NCI-H446 (cell line): Measurements from ENCODE around the gene IBTK.
A peak's percentile ranks its signal among the peaks of the same experiment; 100 is the strongest.
"Not testable (repeated sequence)": the region's sequence is repeated elsewhere in the genome, so short reads cannot be mapped to it uniquely, and the experiment has no call there.

Experiments used
- DNase-seq, 2 experiments: peaks; one replicate each; lab custom pipeline; 2025; lab: John Stamatoyannopoulos, UW

IBTK gene

DNA sequence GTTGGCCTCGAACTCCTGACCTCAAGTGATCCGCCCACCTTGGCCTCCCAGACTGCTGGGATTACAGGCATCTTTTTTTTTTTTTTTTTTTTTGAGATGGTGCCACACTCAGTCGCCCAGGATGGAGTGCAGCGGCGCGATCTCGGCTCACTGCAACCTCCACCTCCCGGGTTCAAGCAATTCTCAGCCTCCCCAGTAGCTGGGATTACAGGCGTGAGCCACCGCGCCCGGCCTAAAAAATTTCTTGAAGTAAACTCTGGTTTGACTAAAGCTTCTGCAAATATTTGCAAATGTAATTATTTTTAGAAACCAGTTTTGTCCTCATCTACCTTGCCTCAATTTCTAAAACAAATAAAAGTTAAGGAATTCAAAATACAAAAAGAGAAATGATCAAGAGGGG is 1.2 kb downstream of the IBTK start:
- DNase-seq: no peak

DNA sequence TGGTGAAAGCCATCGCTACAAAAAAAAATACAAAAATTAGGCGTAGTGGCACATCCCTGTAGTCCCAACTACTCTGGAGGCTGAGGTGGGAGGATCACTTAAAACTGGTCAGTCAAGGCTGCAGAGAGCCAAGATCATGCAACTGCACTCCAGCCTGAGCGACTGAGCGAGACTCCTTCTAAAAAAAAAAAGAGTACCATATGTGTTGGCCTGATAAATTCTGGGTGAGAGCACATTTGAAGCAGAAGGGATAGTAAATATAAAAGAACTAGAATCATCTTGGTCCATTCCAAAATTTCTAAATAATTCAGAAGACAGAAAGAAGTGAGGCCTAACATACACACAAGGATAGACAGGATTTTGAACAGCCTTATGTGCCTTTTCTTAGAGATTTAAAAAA is 2.2 kb downstream of the IBTK start:
- no peak for DNase-seq

DNA sequence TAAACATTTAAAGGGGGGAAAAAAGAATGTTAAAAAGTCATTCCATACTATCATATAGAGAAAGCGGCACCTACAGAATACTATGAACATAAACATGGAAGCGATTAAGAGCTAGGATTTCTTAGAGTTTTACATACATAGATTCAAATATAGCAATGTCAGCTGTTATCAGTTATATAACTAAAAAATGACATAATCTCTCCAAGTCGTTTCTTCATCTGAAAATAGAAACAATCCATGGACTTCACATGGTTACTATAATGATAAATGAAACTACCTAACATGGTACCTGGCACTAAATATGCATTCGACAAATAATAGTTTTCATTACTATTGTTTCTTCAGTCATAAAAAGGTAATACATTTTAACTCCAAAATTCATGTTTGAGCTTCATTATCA is 3.7 kb downstream of the IBTK start:
- DNase-seq: no peak

GRCh38 chr6:82240186-82240585 is 7.4 kb downstream of the IBTK start:
- no peak for DNase-seq

DNA sequence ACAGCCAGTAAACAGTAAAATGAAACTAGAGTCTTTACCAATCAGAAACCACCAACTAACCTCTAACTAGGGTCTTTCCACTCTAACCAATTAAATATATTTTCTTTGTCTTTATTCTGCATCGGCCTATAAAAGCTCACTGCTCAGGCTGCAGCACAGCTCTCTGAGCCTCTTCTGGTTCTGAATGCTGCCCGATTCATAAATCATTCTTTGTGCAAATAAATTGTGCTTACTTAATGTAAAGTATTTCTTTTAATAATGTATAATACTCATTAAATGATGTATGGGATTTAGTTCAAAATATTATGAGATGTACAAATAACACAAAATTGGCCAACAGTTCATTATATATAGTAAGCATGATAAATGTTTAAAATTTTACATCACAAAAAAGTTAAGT is 7.9 kb downstream of the IBTK start:
- no peak for DNase-seq

DNA sequence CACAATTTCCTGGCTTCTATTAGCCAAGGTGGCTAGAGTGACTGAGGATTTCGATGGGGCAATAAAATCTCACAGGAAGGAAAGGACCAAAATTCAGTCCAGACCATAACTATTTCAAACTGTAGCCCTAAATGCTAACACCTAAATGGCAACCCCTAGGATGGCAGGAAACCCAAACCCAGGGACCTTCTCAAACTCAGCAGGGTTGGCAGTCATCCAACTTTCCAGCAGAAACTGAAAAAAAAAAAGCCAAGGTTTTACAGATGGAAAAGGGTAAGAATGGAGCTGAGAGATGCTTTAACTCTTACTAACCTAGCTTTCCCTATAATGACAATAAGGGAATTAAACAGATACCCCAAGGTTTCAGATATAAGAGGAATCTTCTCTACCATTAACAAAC is 10.5 kb downstream of the IBTK start:
- DNase-seq: peak in 1 of 2 experiments; percentile 28

- DNase-seq: no peak
These were observed 19.8 kb downstream of the IBTK start for GRCh38 chr6:82227770-82228169.

- no peak for DNase-seq
These were observed 27.4 kb downstream of the IBTK start for GRCh38 chr6:82220167-82220566.

- no peak for DNase-seq
These were observed 30.4 kb downstream of the IBTK start for GRCh38 chr6:82217018-82217586.

DNA sequence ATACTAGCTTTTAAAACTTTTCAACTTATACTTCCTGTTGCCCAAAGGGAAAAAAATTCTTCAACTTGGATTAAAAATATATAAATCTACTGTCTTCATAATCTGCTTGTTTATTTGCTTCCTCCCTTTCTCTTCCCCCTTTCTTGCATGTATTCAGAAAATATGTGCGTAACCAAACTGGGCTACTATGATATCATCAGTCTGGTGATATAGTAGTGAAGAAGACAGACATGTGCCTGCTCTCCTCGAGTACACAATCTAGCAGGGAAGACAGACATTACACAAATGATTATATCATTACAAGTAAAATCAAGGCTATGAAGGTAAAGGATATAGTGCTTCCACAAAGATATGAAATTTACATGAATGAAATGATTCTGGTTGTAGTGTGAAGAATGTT is 31.0 kb downstream of the IBTK start:
- DNase-seq: no peak

- no peak for DNase-seq
These were observed 36.2 kb downstream of the IBTK start for GRCh38 chr6:82211326-82211725.

DNA sequence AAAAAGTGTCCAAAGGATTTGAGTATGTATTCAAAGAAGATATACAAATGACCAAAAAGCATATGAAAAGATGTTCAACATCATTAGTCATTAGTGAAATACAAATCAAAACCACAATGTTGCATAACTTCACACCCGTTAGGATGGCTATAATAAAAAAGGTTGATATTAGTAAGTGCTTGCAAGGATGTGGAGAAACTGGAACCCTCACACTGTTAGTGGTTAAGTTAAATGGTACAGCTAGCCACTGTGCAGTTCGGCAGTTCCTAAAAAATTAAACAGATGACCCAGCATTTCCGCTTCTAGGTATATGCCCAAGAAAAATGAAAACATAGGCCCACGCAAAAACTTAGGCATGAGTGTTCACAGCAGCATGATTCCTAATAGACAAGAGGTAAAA is 38.6 kb downstream of the IBTK start:
- DNase-seq: no peak

DNA sequence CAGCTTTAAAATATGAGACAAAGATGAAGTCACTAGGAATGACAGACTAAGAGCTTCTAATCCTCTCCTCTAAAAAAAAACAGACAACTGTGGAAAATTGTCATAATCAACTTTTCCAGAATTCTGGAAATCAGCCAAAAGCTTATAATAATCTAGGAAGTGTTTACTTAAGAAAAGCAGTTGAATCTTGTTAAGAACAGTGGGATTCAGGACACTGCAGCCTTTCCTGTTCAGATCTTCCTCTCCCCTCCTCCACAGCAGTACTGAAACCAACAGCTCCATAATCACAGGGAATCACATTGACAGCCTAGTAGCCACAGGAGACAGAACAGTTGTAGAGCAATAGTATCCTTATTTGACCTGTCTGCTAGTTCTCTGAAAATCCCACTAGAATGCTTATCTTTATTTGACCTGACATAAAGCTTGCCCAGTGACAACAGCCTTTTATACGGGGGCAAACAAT is 41.6 kb downstream of the IBTK start:
- DNase-seq: no peak

DNA sequence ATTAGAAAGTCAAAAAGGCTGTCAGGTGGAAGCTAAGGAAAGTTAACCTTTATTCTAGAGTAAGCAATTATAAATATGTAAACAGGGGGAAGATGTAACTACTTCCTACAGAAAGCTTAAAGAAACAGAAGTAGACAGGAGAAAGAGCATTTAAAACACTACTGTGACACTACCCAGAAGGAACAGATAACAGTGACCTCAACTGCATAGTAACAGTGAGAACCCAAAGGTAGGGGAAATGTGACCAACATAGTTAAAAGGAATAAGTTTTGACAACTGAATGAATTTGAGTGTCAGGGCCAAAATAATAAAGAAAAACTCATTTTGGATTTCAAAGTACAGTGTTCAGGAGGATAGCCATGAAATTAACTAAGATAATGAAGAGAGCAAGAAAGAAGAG is 43.5 kb downstream of the IBTK start:
- DNase-seq: no peak

DNA sequence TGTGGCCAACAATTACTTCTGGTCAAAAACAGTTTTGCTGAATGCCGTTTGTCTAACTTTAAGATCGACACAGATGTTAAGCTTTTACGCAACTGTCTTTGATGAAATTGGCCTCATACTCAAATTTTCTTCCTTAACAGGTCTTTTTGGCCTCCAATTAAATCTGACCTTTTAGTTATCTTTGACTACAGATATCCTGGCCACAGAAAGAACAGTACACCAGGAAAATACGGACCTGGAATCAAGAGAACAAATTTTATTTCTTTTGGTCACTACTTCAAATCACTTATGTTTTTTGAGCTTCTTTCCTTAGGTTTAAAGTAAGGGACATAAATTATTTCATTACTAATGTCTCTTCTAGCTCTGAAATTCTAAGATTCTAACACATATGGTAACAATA is 49.8 kb downstream of the IBTK start:
- no peak for DNase-seq

- not testable (repeated sequence) for DNase-seq
These were observed 50.3 kb downstream of the IBTK start for GRCh38 chr6:82197245-82197644.

DNA sequence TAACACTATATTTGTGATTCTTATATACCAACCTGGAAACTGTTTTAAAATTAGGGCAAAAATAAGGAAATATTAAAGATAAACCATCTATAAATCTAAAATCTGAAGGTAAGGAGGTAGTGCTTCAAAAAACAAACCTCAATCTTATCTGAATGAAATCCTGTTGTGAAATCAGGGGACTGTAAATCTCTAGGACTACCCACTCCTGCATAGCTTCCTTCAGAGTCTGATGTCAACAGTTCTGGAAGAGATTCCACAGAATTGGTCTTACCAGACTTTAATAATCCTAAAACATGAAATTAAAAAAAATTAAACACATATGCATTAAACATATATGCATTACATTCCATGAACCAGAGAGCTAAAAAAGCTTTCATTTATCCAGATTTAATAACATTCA is 51.4 kb downstream of the IBTK start:
- DNase-seq: no peak

GRCh38 chr6:82195619-82196018 is 51.9 kb downstream of the IBTK start:
- DNase-seq: no peak

DNA sequence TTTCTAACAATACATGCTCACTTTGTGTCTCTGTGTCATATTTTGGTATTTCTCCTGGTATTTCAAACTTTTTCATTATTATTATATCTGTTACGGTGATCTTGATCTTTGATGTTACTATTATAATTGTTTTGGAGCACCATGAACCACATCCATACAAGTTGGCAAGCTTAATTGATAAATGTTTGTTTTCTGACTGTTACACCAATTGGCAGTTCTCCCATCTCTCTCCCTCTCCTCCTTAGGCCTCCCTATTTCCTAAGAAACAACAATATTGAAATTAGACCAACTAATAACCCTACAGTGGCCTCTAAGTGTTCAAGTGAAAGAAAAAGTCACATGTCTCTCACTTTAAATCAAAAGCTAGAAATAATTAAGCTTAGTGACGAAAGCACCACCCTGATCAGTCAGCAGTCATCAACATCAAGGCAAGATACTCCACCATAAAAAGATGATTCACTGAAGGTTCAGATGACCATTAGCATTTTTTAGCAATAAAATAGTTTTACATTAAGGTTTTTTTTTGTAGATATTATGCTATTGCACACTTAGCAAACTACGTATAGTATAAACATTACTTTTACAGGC is 61.5 kb downstream of the IBTK start:
- no peak for DNase-seq

DNA sequence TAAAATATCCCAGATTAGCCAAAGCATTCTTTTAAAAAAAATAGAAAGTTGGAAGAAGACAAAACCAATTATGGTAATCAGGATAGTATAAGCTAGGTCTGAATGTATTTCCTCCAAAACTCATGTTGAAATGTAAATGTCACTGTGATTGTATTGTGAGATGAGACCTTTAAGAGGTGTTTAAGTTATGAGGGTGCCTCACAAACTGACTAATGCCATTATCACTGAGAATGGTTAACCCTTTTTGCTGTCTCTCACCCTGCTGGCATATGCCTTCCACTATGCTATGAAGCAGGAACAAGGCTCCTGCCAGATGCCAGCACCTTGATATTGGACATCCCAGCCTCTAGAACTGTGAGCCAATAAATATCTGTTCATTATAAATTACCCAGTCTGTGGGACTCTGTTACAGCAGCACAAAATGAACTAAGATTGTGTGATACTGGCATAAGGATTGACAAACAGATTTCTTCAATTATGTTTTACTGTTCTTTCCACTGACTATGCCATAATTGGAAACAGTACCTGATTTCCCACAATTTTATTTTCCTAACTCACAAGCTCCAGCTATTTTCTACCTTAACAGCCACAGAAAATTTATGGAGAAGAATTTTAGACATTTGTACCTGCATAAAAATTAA is 63.8 kb downstream of the IBTK start:
- DNase-seq: no peak

GRCh38 chr6:82182756-82183155 is 64.8 kb downstream of the IBTK start:
- no peak for DNase-seq

GRCh38 chr6:82179415-82179814 is 68.1 kb downstream of the IBTK start:
- DNase-seq: no peak

GRCh38 chr6:82178759-82179112 is 68.8 kb downstream of the IBTK start:
- DNase-seq: no peak
